Adipose tissue (tissue), 3 donors: ENCODE measurements around the gene BTBD10. TPM values are rescaled to one million over a fixed set of nuclear protein-coding genes. Genes with fewer than 3 reads are reported as not detected.

Experiments
- H3K27ac ChIP-seq: one replicate; pipeline ENCODE4 v1.5.1; 2013; ENCODE audit warnings: low read depth, low read length
- WGBS, 3 donors: extraction: QIAGEN DNeasy Blood & Tissue Kit; methylation state at CpG; one replicate each; pipeline ENCODE4 v1.1.7; 2013; 5-methylcytosine and 5-hydroxymethylcytosine counted together
- polyA plus RNA-seq, 3 donors: library from polyadenylated mRNA; stranded (reverse); fragments of 200-250 nt; gene quantifications; one replicate each; pipeline ENCODE4 v1.2.3, GENCODE V29; 2013
- donor health status: healthy with polysubstance abuse.
- donor health status: Bipolar disorder and iron deficiency.
- donor health status: healthy.

BTBD10 gene
- polyA plus RNA-seq, 3 donors: 7.5 to 14.3 (median 10.8) TPM

- 87 to 97% (median 90%) methylated on average over 6 of the region's 6 CpGs for WGBS, 3 donors
These were observed 114.0 kb downstream of the BTBD10 start for GRCh38 chr11:13349046-13349445.

GRCh38 chr11:13348305-13348704 lies 114.7 kb downstream of the BTBD10 start:
- 30 to 61% (median 37%) methylated on average over 3 of the region's 3 CpGs for WGBS, 3 donors

More at GRCh38 chr11:13349046-13349445, 114.0 kb downstream of the BTBD10 start:
- no peak overlapping the region for H3K27ac ChIP-seq

GRCh38 chr11:13347901-13348300 lies 115.1 kb downstream of the BTBD10 start:
- 77 to 86% (median 79%) methylated on average over 7 of the region's 7 CpGs for WGBS, 3 donors

More at GRCh38 chr11:13348305-13348704, 114.7 kb downstream of the BTBD10 start:
- H3K27ac ChIP-seq: no peak overlapping the region

GRCh38 chr11:13346470-13346869 lies 116.6 kb downstream of the BTBD10 start:
- no peak overlapping the region for H3K27ac ChIP-seq
- WGBS, 3 donors: 84 to 94% (median 92%) methylated on average over 5 of the region's 5 CpGs

More at GRCh38 chr11:13347901-13348300, 115.1 kb downstream of the BTBD10 start:
- no peak overlapping the region for H3K27ac ChIP-seq

GRCh38 chr11:13344818-13345217 lies 118.2 kb downstream of the BTBD10 start:
- WGBS, 3 donors: 83 to 98% (median 96%) methylated on average over 1 of the region's 1 CpG
- no peak overlapping the region for H3K27ac ChIP-seq

GRCh38 chr11:13343931-13344717 lies 118.9 kb downstream of the BTBD10 start:
- no peak overlapping the region for H3K27ac ChIP-seq
- WGBS, 3 donors: 68 to 73% (median 70%) methylated on average over 10 of the region's 10 CpGs

- H3K27ac ChIP-seq: no peak overlapping the region
- WGBS, 3 donors: 86 to 91% (median 87%) methylated on average over 4 of the region's 4 CpGs
These were observed 120.0 kb downstream of the BTBD10 start for GRCh38 chr11:13343067-13343466.

GRCh38 chr11:13341026-13341425 lies 122.0 kb downstream of the BTBD10 start:
- H3K27ac ChIP-seq: no peak overlapping the region
- 54 to 80% (median 61%) methylated on average over 4 to 5 of the region's 5 CpGs for WGBS, 3 donors

- no peak overlapping the region for H3K27ac ChIP-seq
- 50 to 65% (median 60%) methylated on average over 11 of the region's 11 CpGs for WGBS, 3 donors
These were observed 123.5 kb downstream of the BTBD10 start for GRCh38 chr11:13339195-13340153.

GRCh38 chr11:13338427-13339069 lies 124.5 kb downstream of the BTBD10 start:
- no peak overlapping the region for H3K27ac ChIP-seq
- WGBS, 3 donors: 66 to 77% (median 74%) methylated on average over 9 of the region's 9 CpGs

- no peak overlapping the region for H3K27ac ChIP-seq
These were observed 125.0 kb downstream of the BTBD10 start for GRCh38 chr11:13338019-13338426.

More at GRCh38 chr11:13338019-13338426, 125.0 kb downstream of the BTBD10 start:
- 1 to 37% (median 5%) methylated on average over 5 of the region's 5 CpGs for WGBS, 3 donors

Other genes starting within 250 kb of the BTBD10 start
- gene BMAL1, start 185.4 kb downstream of the BTBD10 start, polyA plus RNA-seq: 10 to 100 TPM in 2 of 3 donors, 1 to 10 TPM in 1; 9.7 to 26.0 (median 17.1) TPM
- gene PTH, start 32.8 kb upstream of the BTBD10 start, polyA plus RNA-seq: not detected
- 10 to 100 TPM in 2 of 3 donors, 1 to 10 TPM in 1; 7.5 to 16.0 (median 15.1) TPM for gene FAR1, start 205.4 kb upstream of the BTBD10 start, polyA plus RNA-seq